Measurements from ENCODE around the gene ZNF443.
"Not testable (repeated sequence)": the region's sequence is repeated elsewhere in the genome, so short reads cannot be mapped to it uniquely, and the experiment has no call there.

ZNF443 gene

GRCh38 chr19:12417273-12417672 lies 23.5 kb downstream of the ZNF443 start:
- not testable (repeated sequence) for DNase-seq

GRCh38 chr19:12411893-12412292 lies 28.9 kb downstream of the ZNF443 start:
- no peak for DNase-seq

GRCh38 chr19:12400633-12401502 lies 40.0 kb downstream of the ZNF443 start, which contains the start of gene ZNF799:
ZNF799 (minus strand) TSS chr19:12401271; CDS start chr19:12401070, 201 bp downstream.
- DNase-seq = peak; percentile 93

- DNase-seq = peak; percentile 3
Measured at GRCh38 chr19:12399901-12400632, 40.8 kb downstream of the ZNF443 start.

- DNase-seq = not testable (repeated sequence)
Measured at GRCh38 chr19:12391148-12391547, 49.7 kb downstream of the ZNF443 start.

GRCh38 chr19:12386365-12386764 lies 54.5 kb downstream of the ZNF443 start:
- DNase-seq = not testable (repeated sequence)

- DNase-seq = no peak
Measured at GRCh38 chr19:12380444-12380737, 60.4 kb downstream of the ZNF443 start.

GRCh38 chr19:12379732-12380443 lies 60.9 kb downstream of the ZNF443 start:
- no peak for DNase-seq

Data from fibroblast of skin of scalp (primary cell).